ENCODE measurements around the gene ZNF841. TPM values are rescaled to one million over a fixed set of nuclear protein-coding genes. Genes with fewer than 3 reads are reported as not detected.

Gene ZNF841
- total RNA-seq, 1 experiment from 2014 or later = 23.3 TPM

DNA sequence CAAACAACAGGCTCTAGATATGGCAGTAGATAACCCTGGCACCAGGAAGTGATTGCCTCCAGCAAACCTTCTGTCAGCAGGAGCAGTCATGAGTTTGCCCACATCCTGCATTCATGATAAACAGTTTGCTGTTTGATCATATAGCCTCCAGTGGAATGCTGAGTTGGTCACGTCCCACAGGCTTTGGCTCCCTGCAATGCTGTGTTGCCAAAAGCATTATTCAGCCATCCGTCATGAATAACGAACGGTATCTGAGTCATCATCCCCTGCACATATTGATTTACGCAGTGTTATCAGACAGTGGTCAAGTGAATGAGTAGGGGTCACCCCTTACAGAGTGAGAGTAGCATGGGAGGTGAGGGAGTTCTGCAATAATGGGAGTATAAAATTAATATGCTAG, 25.1 kb downstream of the ZNF841 start:
- H3K4me1 ChIP-seq (ENCODE audit: insufficient read depth, low read length) = no peaks in the 10 kb centered on the region
- H2AFZ ChIP-seq (ENCODE audit: low read length) = no peak overlapping the region
- H3K4ac ChIP-seq (ENCODE audit: low read depth, low read length) = no peak overlapping the region
- no peak overlapping the region for H4K5ac ChIP-seq (ENCODE audit: insufficient read length, low read depth, low read length)
- H3K18ac ChIP-seq (ENCODE audit: insufficient read length, low read depth, low read length) = no peak overlapping the region
- peaks cover 57% of the 10 kb centered on the region for H3K9me3 ChIP-seq (ENCODE audit: control insufficient read depth, low read depth, low read length)
- no peak overlapping the region for H2BK12ac ChIP-seq (ENCODE audit: insufficient read length, low read depth, low read length)
- no peak overlapping the region for H3K14ac ChIP-seq (ENCODE audit: insufficient read depth, low read length)
- H3K23me2 ChIP-seq (ENCODE audit: insufficient read length, low read depth, low read length, poor library complexity, severe bottlenecking) = no peaks in the 10 kb centered on the region
- no peak overlapping the region for H3K4me3 Mint-ChIP-seq
- H3K23ac ChIP-seq (ENCODE audit: insufficient read length, low read depth, low read length) = no peak overlapping the region
- H3T11ph ChIP-seq (ENCODE audit: low read length) = no peak overlapping the region
- no peak overlapping the region for H2BK20ac ChIP-seq (ENCODE audit: low read depth, low read length, poor library complexity, severe bottlenecking)
- H3K4me1 Mint-ChIP-seq = no peaks in the 10 kb centered on the region
- H4K20me1 ChIP-seq (ENCODE audit: control insufficient read depth, insufficient read depth, insufficient read length) = no peaks in the 10 kb centered on the region
- H3K56ac ChIP-seq (ENCODE audit: insufficient read length, low read depth, low read length) = no peak overlapping the region
- H2BK15ac ChIP-seq (ENCODE audit: low read depth, low read length) = no peak overlapping the region
- H2AK5ac ChIP-seq (ENCODE audit: insufficient read length, low read length) = no peak overlapping the region
- no peak overlapping the region for H3K9ac ChIP-seq (ENCODE audit: extremely low read depth, insufficient read length, low read length)
- H3K27ac ChIP-seq (ENCODE audit: insufficient read length, low read depth, low read length) = no peak overlapping the region
- H3K27ac Mint-ChIP-seq = no peak overlapping the region
- H3K36me3 Mint-ChIP-seq (ENCODE audit: insufficient read depth in 1 of 3, low read depth in 3 of 3) = peaks cover 80 to 98% (median 96%) of the 10 kb centered on the region in 3 experiments
- no peak overlapping the region for H4K8ac ChIP-seq (replicated peaks; ENCODE audit: insufficient read length, low read depth, low read length)
- H3K9me3 Mint-ChIP-seq = peaks cover 74 to 89% of the 10 kb centered on the region in 2 experiments
- H2BK5ac ChIP-seq (ENCODE audit: insufficient read length, low read length) = no peak overlapping the region
- TF ChIP-seq, protein P1, sequence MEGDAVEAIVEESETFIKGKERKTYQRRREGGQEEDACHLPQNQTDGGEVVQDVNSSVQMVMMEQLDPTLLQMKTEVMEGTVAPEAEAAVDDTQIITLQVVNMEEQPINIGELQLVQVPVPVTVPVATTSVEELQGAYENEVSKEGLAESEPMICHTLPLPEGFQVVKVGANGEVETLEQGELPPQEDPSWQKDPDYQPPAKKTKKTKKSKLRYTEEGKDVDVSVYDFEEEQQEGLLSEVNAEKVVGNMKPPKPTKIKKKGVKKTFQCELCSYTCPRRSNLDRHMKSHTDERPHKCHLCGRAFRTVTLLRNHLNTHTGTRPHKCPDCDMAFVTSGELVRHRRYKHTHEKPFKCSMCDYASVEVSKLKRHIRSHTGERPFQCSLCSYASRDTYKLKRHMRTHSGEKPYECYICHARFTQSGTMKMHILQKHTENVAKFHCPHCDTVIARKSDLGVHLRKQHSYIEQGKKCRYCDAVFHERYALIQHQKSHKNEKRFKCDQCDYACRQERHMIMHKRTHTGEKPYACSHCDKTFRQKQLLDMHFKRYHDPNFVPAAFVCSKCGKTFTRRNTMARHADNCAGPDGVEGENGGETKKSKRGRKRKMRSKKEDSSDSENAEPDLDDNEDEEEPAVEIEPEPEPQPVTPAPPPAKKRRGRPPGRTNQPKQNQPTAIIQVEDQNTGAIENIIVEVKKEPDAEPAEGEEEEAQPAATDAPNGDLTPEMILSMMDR (conservative IDR thresholded peaks at IDR 0.05) = no peak
- H3K27me3 Mint-ChIP-seq (ENCODE audit: low read depth) = no peaks in the 10 kb centered on the region; the same call in 1 of the 2 replicates
- no peak overlapping the region for H4K91ac ChIP-seq (ENCODE audit: insufficient read length, low read depth, low read length)
- H3K27me3 ChIP-seq (ENCODE audit: insufficient read depth, low read length) = no peaks in the 10 kb centered on the region
- no peak overlapping the region for H3K4me2 ChIP-seq (ENCODE audit: insufficient read depth, insufficient read length, low read length)
- no CpG with 5 or more reads among the region's 5 CpGs for WGBS (ENCODE audit: extremely low coverage, insufficient read length, low lambda C conversion rate)
- no peaks in the 10 kb centered on the region for H3K79me1 ChIP-seq (ENCODE audit: insufficient read depth, low read depth, low read length, poor library complexity, severe bottlenecking)
- no peaks in the 10 kb centered on the region for H3K79me2 ChIP-seq (ENCODE audit: insufficient read depth, low read length)
- H2BK120ac ChIP-seq (ENCODE audit: low read depth, low read length, poor library complexity, severe bottlenecking) = no peak overlapping the region
- no peak for DNase-seq

Data from H9 (cell line).